ENCODE data around the gene ACAN. TPM values are rescaled to one million over a fixed set of nuclear protein-coding genes. Genes with fewer than 3 reads are reported as not detected.

Gene ACAN
- total and polyA plus RNA-seq, 2 donors from 2014 or later = 2.8 to 10.3 TPM

DNA sequence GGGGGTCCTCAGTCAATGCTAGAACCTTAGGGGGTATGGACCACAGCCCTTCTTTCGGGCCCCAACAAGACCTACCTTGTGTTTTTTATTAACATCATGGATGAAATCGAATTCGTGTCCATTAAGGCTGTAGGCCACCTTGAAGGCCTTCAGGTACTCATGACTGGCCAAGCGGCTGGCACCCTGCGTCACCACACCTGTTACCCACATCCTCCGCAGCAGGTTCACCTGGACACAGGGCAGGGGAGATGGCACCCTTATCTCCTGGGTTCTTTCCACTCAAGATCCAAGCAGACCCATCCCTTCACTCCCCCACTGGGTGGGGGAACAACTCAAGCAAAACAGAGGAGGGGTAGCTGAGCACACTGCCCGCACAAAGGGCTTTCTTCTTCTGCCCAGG lies 103.3 kb downstream of the ACAN start:
- H3K4me3 ChIP-seq (ENCODE audit: low read length in 3 of 3) = no peak overlapping the region
- H3K27me3 ChIP-seq (ENCODE audit: control insufficient read depth, insufficient read depth, low read length) = no peaks in the 10 kb centered on the region
- DNase-seq (no peak), FAIRE-seq (no peak)
- intact Hi-C loops (cut with DNase I) = loop anchor here (10.0 kb wide), 1 partner anchor 268 kb away; no protein-coding TSS in a partner anchor
- H3K36me3 ChIP-seq (ENCODE audit: control insufficient read depth in 2 of 3, insufficient read depth in 3 of 3, low read length in 3 of 3) = peaks cover 0 to 2% (median 0%) of the 10 kb centered on the region in 3 donors
- H3K9me3 ChIP-seq (ENCODE audit: control insufficient read depth in 2 of 3, insufficient read depth in 1 of 3, low read length in 3 of 3) = no peaks in the 10 kb centered on the region
- no peak overlapping the region for H3K9ac ChIP-seq (ENCODE audit: low read length in 3 of 3)
- no peaks in the 10 kb centered on the region for H3K4me1 ChIP-seq (ENCODE audit: control insufficient read depth in 2 of 3, insufficient read depth in 2 of 3, low read depth in 1 of 3, low read length in 3 of 3)
- TF ChIP-seq CTCF (IDR thresholded peaks at IDR 0.05; ENCODE audit: borderline replicate concordance, extremely low read depth, insufficient read depth) = no peak
- no peak overlapping the region for H3K27ac ChIP-seq (ENCODE audit: low read depth in 2 of 2, low read length in 2 of 2)

GRCh38 chr15:88907111-88907510 lies 103.9 kb downstream of the ACAN start:
- no peak for TF ChIP-seq CTCF (IDR thresholded peaks at IDR 0.05; ENCODE audit: borderline replicate concordance, extremely low read depth, insufficient read depth)
- no peak overlapping the region for H3K27ac ChIP-seq (ENCODE audit: low read depth in 2 of 2, low read length in 2 of 2)
- intact Hi-C loops (cut with DNase I) = loop anchor here (10.0 kb wide), 1 partner anchor 268 kb away; no protein-coding TSS in a partner anchor
- H3K4me1 ChIP-seq (ENCODE audit: control insufficient read depth in 2 of 3, insufficient read depth in 2 of 3, low read depth in 1 of 3, low read length in 3 of 3) = no peaks in the 10 kb centered on the region
- no peak overlapping the region for H3K4me3 ChIP-seq (ENCODE audit: low read length in 3 of 3)
- H3K27me3 ChIP-seq (ENCODE audit: control insufficient read depth, insufficient read depth, low read length) = no peaks in the 10 kb centered on the region
- FAIRE-seq = no peak
- H3K36me3 ChIP-seq (ENCODE audit: control insufficient read depth in 2 of 3, insufficient read depth in 3 of 3, low read length in 3 of 3) = peaks cover 0 to 2% (median 0%) of the 10 kb centered on the region in 3 donors
- peak in 1 of 5 donors; percentile 68 for DNase-seq
- H3K9ac ChIP-seq (ENCODE audit: low read length in 3 of 3) = no peak overlapping the region
- H3K9me3 ChIP-seq (ENCODE audit: control insufficient read depth in 2 of 3, insufficient read depth in 1 of 3, low read length in 3 of 3) = no peaks in the 10 kb centered on the region

DNA sequence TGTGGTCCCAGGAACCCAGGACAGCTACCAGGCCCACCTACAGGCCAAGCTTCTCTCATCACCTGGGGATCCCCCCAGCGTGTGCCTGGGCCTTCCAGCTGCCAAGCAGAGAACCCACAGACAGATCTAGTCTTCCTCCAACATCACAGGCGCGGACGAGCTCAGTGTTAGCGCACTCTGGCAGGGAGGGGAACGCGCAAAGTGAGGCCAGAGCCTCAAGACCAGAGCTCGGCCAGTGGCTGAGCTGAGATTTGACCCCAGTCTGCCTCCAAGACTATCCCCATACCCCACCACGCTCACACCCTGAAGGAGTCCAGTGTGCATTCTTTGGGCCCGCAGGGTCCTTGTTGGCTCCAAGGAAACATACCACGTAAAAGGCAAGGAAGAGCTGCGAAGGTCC lies 104.9 kb downstream of the ACAN start:
- TF ChIP-seq CTCF (IDR thresholded peaks at IDR 0.05; ENCODE audit: borderline replicate concordance, extremely low read depth, insufficient read depth) = no peak
- intact Hi-C loops (cut with DNase I) = loop anchor here (10.0 kb wide), 1 partner anchor 267 kb away; no protein-coding TSS in a partner anchor
- Histone ChIP-seq H3K27ac (ENCODE audit: low read depth in 2 of 2, low read length in 2 of 2) (no peak overlapping the region), H3K27me3 (ENCODE audit: control insufficient read depth, insufficient read depth, low read length) (no peaks in the 10 kb centered on the region), H3K9ac (ENCODE audit: low read length in 3 of 3) (no peak overlapping the region), H3K36me3 (ENCODE audit: control insufficient read depth in 2 of 3, insufficient read depth in 3 of 3, low read length in 3 of 3) (no peaks in the 10 kb centered on the region), H3K4me3 (ENCODE audit: low read length in 3 of 3) (no peak overlapping the region), H3K9me3 (ENCODE audit: control insufficient read depth in 2 of 3, insufficient read depth in 1 of 3, low read length in 3 of 3) (no peaks in the 10 kb centered on the region), H3K4me1 (ENCODE audit: control insufficient read depth in 2 of 3, insufficient read depth in 2 of 3, low read depth in 1 of 3, low read length in 3 of 3) (no peaks in the 10 kb centered on the region)
- DNase-seq (no peak), FAIRE-seq (no peak)
